ENCODE data around the gene EML4.
"Not testable (repeated sequence)": the region's sequence is repeated elsewhere in the genome, so short reads cannot be mapped to it uniquely, and the experiment has no call there.

EML4 gene

GRCh38 chr2:42169100-42169873 lies at the start of gene EML4:
TSS of gene EML4 (plus strand) at chr2:42169353. CDS start at chr2:42169612, 259 bp downstream.
- DNase-seq, result peak; percentile 35 to 95 (median 87)

GRCh38 chr2:42123426-42123825 lies 45.7 kb upstream of the EML4 start:
- no peak for DNase-seq

- DNase-seq, result no peak
Observed at GRCh38 chr2:42124011-42124785, 45.0 kb upstream of the EML4 start.

- no peak for DNase-seq
Observed at GRCh38 chr2:42125841-42126594, 43.1 kb upstream of the EML4 start.

- not testable (repeated sequence) for DNase-seq
Observed at GRCh38 chr2:42126873-42127272, 42.3 kb upstream of the EML4 start.

GRCh38 chr2:42127425-42128424 lies 41.4 kb upstream of the EML4 start:
- no peak for DNase-seq

- no peak for DNase-seq
Observed at GRCh38 chr2:42128721-42129486, 40.2 kb upstream of the EML4 start.

- DNase-seq, result no peak
Observed at GRCh38 chr2:42129487-42129852, 39.7 kb upstream of the EML4 start.

- DNase-seq, result no peak
Observed at GRCh38 chr2:42129947-42130346, 39.2 kb upstream of the EML4 start.

- not testable (repeated sequence) for DNase-seq
Observed at GRCh38 chr2:42130858-42131257, 38.3 kb upstream of the EML4 start.

GRCh38 chr2:42132191-42132965 lies 36.8 kb upstream of the EML4 start:
- DNase-seq, result no peak

- DNase-seq, result peak in 12 of 14 donors; percentile 10 to 98 (median 44)
Observed at GRCh38 chr2:42132966-42133641, 36.0 kb upstream of the EML4 start.

GRCh38 chr2:42133771-42134195 lies 35.4 kb upstream of the EML4 start:
- no peak for DNase-seq

GRCh38 chr2:42134401-42134932 lies 34.7 kb upstream of the EML4 start:
- DNase-seq, result not testable (repeated sequence)

GRCh38 chr2:42135381-42136312 lies 33.5 kb upstream of the EML4 start:
- DNase-seq, result no peak

GRCh38 chr2:42136782-42137124 lies 32.4 kb upstream of the EML4 start:
- DNase-seq, result no peak

- DNase-seq, result no peak
Observed at GRCh38 chr2:42137125-42137841, 31.9 kb upstream of the EML4 start.

All from C1 segment of cervical spinal cord (tissue), 14 donors.